Thyroid gland (tissue), 4 donors: Measurements from ENCODE around the gene COP1.

Experiments used
- CTCF ChIP-seq, 6 experiments: fragments of 200-600 bp in 3 of 6; fragments of 450-650 bp in 3 of 6; sonication (generic) in 3 of 6; IDR thresholded peaks; one replicate each; pipeline ENCODE4 v1.5.1; 2016 to 2019; ENCODE audit warnings: antibody characterized with exemption in 6 of 6, mild to moderate bottlenecking in 2 of 6, inconsistent platforms in 1 of 6, moderate library complexity in 1 of 6
- POLR2A ChIP-seq, 2 donors: fragments of 450-650 bp; IDR thresholded peaks; one replicate each; pipeline ENCODE4 v1.6.1; 2017; ENCODE audit warnings: antibody characterized with exemption in 2 of 2, mild to moderate bottlenecking in 2 of 2, moderate library complexity in 1 of 2

GRCh38 chr1:175978476-175978875 lies 228.6 kb downstream of the COP1 start:
- TF ChIP-seq POLR2A (IDR thresholded peaks at IDR 0.05) (no peak), CTCF (IDR thresholded peaks at IDR 0.05) (no peak)
